ENCODE data around the gene FBP2.

DNA sequence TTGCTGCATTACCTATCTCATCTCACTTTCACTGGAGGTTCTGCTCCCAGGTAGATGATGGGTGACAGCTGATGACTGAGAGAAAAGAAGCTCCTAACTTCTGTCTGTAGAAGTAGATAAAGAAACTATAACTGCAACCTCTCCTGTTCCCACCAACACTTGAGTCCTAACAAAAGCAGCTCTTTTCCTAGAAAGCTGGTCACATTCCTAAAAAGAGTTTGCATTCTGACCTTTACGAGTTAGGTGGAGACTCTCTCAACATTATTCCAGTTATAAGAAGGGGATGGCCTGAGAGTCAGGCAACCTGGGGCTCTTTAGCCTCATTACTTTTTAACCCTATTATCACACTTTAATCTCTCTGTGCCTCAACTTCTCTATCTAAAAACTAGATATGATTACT is 47.7 kb downstream of the FBP2 start:
- TF ChIP-seq POLR2A (IDR thresholded peaks at IDR 0.05): no peak
- TF ChIP-seq, protein P1, sequence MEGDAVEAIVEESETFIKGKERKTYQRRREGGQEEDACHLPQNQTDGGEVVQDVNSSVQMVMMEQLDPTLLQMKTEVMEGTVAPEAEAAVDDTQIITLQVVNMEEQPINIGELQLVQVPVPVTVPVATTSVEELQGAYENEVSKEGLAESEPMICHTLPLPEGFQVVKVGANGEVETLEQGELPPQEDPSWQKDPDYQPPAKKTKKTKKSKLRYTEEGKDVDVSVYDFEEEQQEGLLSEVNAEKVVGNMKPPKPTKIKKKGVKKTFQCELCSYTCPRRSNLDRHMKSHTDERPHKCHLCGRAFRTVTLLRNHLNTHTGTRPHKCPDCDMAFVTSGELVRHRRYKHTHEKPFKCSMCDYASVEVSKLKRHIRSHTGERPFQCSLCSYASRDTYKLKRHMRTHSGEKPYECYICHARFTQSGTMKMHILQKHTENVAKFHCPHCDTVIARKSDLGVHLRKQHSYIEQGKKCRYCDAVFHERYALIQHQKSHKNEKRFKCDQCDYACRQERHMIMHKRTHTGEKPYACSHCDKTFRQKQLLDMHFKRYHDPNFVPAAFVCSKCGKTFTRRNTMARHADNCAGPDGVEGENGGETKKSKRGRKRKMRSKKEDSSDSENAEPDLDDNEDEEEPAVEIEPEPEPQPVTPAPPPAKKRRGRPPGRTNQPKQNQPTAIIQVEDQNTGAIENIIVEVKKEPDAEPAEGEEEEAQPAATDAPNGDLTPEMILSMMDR (IDR thresholded peaks at IDR 0.05): no peak
